HG03439 (cell line): ENCODE data around the gene ANKRD37.

Experiments used
- ATAC-seq: cut with Tn5 transposase; IDR thresholded peaks from one replicate; pipeline ENCODE4 v1.9.1; 2021; ENCODE audit warnings: mild to moderate bottlenecking, moderate library complexity; ENCODE audit not compliant: unreplicated experiment

The ANKRD37 gene

DNA sequence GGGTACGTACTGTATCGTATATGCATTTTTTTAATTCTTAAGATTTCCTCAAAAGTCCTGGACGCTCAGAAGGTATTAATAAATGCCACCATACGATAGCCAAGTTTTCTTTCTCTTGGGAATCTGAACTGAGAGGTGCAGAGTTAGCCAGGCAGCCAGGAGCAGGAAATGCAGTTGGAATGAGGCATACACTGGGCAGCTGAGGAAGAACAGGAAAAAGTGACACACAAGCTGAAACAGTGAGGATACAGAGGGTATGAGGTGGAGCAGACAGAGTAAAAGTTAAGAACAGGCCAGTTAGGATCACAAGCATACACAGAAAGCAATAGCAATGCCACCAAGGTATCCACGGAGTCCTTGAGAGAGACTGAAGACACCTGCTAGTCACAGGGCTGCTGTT lies 15.8 kb downstream of the ANKRD37 start:
- no peak for ATAC-seq

DNA sequence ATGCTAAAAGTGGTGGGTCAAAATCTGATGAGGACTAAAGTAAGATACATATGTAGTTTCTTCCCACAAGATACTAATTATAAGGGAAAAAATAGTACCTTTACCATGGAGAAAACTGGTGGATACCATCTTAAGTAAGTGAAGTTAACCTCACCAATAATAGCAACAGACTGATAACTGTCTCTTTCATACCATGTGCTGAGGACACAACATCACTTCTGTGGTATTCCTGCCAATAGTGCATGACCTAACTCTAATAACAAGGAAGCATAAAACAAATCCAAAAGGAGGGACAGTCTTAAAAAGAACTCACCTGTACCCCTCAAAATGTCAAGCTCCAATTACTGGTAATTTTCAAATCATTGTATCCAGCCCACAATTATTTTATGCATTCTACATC lies 20.3 kb downstream of the ANKRD37 start:
- no peak for ATAC-seq

DNA sequence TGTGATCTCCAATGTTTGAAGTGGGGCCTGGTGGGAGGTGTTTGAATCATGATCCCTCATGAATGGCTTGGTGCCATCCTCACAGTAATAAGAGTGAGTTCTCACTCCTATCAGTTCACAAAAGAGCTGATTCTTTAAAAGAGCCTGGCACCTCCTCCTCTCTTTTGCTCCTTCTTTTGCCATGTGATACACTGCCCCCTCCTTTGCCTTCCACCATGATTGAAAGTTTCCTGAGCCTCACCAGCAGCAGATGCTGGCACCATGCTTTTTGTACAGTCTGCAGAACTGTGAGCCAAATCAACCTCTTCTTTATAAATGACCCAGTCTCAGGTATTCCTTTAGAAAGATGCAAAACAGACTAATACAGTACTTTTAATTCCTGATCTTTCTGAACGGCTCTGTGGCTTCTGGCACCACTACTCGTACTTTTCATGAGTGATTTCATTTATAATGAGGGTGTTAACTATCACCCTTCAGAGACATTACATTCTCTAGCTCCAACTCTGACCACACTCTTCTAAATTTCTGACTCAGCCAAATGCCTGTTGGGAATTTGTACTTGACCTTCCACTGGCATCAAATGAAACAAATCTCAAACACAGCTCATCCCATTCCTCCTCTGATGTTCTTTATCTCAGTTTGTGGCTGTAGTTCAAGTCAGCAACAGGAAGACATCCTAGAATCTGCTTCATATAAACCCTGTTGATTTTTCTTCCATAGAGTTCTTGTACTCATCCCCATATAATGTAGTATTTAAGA lies 24.9 kb downstream of the ANKRD37 start:
- no peak for ATAC-seq

DNA sequence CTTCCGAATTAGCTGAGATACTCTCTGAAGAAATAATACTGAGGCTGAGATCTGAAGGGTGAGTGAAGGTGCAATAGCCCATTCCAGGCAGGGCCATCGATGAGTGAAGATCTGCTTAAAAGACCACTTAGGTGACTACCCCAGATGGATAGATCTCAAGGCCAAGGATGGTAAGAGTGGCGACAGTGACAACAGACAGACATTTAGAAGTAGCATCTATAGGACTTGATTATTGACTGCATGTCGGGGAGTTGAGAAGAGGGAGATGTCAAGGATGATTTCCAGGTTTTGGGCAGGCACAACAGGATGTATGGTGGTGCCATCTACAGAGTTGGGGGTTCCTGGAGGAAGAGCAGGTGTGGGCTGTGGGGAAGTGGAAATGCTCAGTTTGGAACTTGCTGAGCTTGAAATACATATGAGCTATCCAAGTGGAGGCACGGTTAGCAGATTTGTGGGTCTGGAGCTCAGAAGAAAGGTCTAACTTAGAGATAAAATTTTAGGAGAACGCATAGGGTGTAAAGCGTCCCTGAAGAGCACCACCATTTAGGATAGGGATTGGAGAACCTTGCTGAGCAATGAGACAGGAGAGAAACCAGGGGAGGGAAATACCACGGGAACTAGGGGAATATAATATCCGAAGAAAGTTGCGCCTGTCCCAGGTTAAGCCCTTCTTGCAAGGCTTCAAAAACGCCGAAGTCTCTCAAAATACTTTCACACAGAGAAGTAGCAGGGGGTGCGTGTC lies 28.4 kb downstream of the ANKRD37 start:
- peak; percentile 3 for ATAC-seq

DNA sequence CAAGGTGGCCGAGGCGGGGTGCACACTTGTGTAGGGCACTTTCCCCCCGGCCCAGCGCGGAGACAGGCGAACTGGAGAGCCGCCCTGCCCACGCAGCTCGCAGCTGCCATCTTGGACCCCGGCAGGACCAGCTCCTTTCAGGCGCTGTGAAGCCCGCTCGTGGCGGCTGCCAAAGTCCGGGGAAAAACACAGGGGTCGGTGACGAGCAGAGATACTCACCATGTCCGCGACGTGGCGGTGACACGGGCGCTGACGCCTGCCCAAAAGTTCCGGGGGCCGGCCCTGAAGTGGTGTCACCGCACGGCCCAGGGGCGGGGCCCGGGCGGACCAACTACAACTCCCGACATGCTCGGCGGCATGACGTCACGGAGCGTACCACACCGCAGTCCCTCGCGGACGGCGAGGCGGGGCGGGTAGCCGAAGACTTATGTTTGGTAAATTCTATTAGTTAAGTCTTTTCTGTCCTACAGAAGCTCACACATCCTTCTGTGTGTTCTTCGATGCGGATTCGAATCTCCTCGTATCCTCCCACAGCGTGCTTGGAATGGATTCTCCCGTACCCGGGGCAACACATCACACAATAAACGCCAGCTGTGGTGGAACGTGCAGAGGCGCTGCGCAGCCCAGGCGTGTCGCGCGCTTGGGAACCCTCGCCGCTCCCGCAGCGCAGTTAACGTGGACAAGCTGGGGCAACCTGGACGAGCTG lies 29.2 kb downstream of the ANKRD37 start, which contains the start of gene UFSP2:
Gene UFSP2 (minus strand): TSS at position 318 of the 706 bp plus-strand sequence. CDS start 96 bp downstream, at position 222.
- peak; percentile 94 for ATAC-seq

DNA sequence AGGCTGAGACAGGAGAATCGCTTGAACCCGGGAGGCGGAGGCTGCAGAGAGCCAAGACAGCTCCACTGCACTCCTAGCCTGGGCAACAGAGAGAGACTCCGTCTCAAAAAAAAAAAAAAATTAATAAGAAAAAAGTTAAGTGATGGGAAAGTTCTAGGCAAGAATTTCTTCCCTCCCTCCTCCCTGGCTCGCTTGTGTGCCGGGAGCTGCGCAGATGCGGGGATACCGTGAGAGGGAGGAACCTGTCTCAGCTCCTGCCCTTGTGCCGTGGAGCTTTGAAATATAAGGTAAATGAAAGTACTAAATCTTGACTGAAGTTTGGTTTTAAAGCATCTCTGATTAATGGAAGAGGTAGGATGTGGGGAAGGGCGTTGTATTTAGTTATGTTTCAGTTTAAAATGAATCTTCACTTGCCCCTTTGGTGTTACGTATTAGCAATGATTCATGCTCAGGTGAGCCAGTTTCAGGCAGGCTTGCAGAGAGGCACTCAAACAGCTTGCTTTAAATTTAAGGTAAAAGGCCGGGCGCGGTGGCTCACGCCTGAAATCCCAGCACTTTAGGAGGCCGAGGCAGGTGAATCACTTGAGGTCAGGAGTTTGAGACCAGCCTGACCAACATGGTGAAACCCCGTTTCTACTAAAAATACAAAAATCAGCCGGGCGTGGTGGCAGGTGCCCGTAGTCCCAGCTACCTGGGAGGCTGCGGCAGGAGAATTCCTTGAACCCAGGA lies 30.5 kb downstream of the ANKRD37 start:
- no peak for ATAC-seq

DNA sequence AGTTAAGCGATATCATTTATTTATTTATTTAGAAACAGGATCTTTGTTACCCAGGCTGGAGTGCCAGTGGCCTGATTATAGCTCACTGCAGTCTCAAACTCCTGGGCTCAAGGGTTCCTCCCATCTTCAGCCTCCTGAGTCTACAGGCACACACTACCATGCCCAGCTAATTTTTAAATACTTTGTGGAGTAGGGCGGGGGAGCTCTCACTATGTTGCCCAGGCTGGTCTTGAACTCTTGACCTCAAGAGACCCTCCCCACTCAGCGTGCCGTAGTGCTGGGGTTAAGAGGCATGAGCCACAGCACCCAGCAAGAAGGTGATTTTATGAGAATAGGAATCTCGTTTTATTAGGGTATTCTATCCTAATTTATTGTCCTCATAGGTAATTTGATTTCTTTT lies 33.0 kb downstream of the ANKRD37 start:
- ATAC-seq, result no peak

DNA sequence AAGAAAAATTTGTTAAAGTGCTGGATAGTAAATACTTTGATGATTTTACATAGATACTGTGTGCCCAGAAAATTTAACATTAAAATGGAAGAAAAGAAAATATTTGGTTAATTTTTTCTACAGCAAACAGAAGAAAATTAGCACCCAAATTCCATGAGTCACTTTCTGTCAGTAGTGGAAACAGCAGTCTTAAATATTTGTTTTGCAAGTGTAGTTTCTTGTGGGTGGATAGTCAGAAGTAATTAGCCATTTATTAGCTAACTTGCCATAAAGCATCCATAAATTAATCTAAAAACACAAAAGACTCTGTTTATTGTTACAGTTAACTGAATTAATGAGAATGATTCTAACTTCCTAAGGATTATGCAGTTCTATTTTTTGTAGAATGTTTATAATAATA lies 38.8 kb downstream of the ANKRD37 start:
- ATAC-seq, result no peak

DNA sequence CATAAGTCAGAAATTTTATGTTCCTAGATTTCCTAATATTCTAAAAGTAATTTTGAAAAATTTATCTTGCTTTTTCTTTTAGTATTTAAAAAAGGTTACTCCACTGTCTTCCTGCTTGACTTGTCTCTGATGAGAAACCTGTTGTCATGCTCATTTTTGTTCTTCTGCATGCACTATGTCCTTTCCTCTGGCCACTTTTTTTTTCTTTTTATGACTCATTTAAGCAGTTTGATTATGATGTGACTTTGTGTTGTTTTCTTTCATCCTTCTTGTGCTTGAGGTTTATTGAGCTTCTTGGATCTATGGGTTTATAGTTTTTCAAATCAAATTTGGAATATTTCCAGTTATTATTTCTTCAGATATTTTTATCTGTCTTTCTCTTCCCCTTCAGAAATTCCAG lies 41.2 kb downstream of the ANKRD37 start:
- no peak for ATAC-seq

DNA sequence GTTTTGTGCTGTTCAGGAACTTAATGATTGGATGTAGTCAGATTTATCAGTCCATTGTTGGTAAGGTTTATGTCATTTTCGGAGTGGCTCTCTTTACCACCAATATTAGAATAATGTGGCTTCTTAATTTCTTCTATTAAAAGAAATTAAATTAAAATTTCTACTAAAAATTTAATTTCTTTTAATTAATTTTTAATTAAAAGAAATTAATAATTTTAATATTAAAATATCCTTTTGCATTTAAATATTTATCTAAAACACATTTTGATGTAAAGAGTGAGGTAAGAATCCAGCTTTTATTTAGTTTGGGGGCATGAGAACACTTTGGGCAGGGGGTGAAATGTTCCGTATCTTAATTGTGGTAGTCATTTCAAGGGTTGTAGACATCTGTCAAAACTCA lies 44.8 kb downstream of the ANKRD37 start:
- no peak for ATAC-seq

DNA sequence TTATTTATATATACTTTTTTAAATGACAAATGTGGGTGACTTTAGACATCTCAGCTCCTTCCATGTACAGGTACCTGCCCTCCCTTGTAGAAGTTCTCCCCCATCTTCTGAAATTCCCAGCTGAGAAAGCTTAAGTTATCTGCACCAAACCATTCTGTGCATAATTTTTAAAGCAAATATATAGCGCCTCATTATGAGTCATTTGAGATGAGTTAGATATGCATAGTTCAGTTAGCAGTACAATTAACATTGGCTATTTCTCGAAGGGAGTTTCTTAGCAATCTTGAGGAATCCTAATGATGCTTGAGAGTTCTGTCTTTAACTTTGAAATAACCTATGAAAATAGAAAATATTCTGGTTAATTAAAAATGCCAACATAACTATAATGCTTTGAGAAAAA lies 48.6 kb downstream of the ANKRD37 start:
- ATAC-seq, result no peak
